Measurements from ENCODE around the gene EIF6. TPM values are rescaled to one million over a fixed set of nuclear protein-coding genes. Genes with fewer than 3 reads are reported as not detected.

EIF6 gene
- total RNA-seq, 2 experiments from 2014 or later = 110 to 124 TPM

- ChIA-PET POLR2A (interaction anchor here (0.7 kb wide), 1 partner anchor 46 kb away, joined by 3 read pairs; no protein-coding TSS in a partner anchor), CTCF (interaction anchor here (0.6 to 0.9 kb wide), 2 partner anchors 42 to 714 kb away, joined by 3 read pairs; no protein-coding TSS in a partner anchor)
- intact Hi-C loops (cut with DNase I, micrococcal nuclease) = no loop called here
- Mint-ChIP-seq H3K27ac (peak overlapping the region; percentile 75), H3K9me3 (ENCODE audit: low read depth) (no peaks in the 10 kb centered on the region), H3K4me1 (peaks cover 13% of the 10 kb centered on the region), H3K27me3 (no peaks in the 10 kb centered on the region), H3K36me3 (ENCODE audit: low read depth) (no peaks in the 10 kb centered on the region), H3K4me3 (no peak overlapping the region)
- ATAC-seq (no peak), DNase-seq (no peak)
These were observed 33.0 kb downstream of the EIF6 start for GRCh38 chr20:35251613-35251940.

DNA sequence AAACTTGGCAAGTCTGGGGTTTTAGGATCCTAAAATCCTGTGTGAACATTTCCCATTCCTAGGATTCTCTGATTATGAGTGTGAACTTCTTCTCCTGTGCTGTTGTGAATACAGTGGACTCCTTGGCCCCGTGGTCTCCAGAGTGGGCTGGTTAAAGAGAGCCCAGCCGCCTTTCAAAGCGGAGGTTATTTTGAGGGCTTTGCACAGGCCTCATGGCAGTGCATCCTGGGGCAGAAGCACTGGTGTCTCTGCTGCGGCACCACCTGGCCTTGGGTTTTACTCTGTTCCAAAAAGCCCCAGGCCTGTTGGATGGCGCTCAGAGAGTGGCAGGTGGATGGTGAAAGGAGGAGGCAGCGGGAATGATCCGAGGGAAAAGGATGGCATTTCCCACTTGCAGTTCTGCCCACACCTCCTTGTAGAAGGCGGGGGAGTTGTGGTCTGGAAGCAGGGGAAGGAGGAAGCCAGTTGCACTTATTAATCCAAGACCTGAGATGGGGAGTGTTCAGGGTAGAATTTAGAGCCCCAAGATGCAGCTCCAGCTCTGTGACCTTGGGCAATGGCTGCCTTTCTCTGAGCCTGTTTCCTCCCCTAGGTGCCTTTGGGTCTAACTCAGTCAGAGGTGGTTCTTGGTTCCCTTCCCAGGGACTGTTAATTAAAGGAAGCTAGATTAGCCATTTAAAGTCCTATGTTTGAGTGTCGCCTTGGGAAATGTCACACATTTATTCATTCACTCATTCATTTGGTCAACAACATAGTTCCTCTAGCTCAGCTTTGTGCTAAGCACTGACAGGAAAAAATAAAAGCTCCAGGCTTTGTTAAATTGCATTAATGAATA lies 35.7 kb downstream of the EIF6 start:
- Mint-ChIP-seq H3K4me1 (peaks cover 13% of the 10 kb centered on the region), H3K27me3 (no peaks in the 10 kb centered on the region), H3K36me3 (ENCODE audit: low read depth) (no peaks in the 10 kb centered on the region), H3K27ac (no peak overlapping the region), H3K4me3 (no peak overlapping the region), H3K9me3 (ENCODE audit: low read depth) (no peaks in the 10 kb centered on the region)
- POLR2A ChIA-PET = no interaction called here
- ATAC-seq = no peak
- CTCF ChIA-PET = interaction anchor here (1.7 kb wide), 1 partner anchor 20 kb away, joined by 5 read pairs; no protein-coding TSS in a partner anchor
- intact Hi-C loops (cut with DNase I, micrococcal nuclease) = no loop called here
- DNase-seq = no peak

- Mint-ChIP-seq H3K4me1 (peaks cover 5% of the 10 kb centered on the region), H3K36me3 (ENCODE audit: low read depth) (no peaks in the 10 kb centered on the region), H3K27ac (no peak overlapping the region), H3K9me3 (ENCODE audit: low read depth) (no peaks in the 10 kb centered on the region), H3K4me3 (no peak overlapping the region), H3K27me3 (no peaks in the 10 kb centered on the region)
- intact Hi-C loops (cut with DNase I, micrococcal nuclease) = no loop called here
- CTCF ChIA-PET = interaction anchor here (0.5 to 0.7 kb wide), 2 partner anchors 414 to 991 kb away, joined by 3 to 4 read pairs; no protein-coding TSS in a partner anchor
- POLR2A ChIA-PET = no interaction called here
- ATAC-seq (no peak), DNase-seq (no peak)
These were observed 37.8 kb downstream of the EIF6 start for GRCh38 chr20:35246723-35247122.

DNA sequence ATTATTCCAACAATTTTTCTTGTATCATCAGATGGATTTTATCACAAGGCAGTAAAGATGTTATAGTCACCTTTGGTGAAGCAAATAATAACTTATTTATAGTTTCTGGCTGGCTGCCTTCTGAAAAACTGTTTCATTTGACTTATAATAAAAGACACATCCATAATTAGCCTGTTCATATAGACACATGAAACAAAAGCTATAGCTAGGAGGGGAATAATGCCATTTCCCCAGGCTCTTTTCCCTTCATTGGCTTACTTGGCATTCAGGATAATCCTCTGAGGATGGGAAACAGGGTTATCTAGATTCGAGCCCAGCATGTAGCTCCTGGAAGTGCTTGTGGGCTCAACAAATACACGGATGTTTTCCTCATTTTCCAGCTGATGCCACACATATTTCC lies 40.6 kb downstream of the EIF6 start:
- no peak for DNase-seq
- Mint-ChIP-seq H3K36me3 (ENCODE audit: low read depth) (no peaks in the 10 kb centered on the region), H3K4me1 (no peaks in the 10 kb centered on the region), H3K9me3 (ENCODE audit: low read depth) (no peaks in the 10 kb centered on the region), H3K4me3 (no peak overlapping the region), H3K27me3 (no peaks in the 10 kb centered on the region), H3K27ac (no peak overlapping the region)
- intact Hi-C loops (cut with DNase I, micrococcal nuclease) = no loop called here
- ChIA-PET POLR2A (no interaction called here), CTCF (interaction anchor here (0.5 kb wide), 1 partner anchor 670 kb away, joined by 3 read pairs; no protein-coding TSS in a partner anchor)
- ATAC-seq = no peak

- intact Hi-C loops (cut with DNase I, micrococcal nuclease) = no loop called here
- H3K36me3 Mint-ChIP-seq (ENCODE audit: low read depth) = no peaks in the 10 kb centered on the region
- no peaks in the 10 kb centered on the region for H3K27me3 Mint-ChIP-seq
- POLR2A ChIA-PET = interaction anchor here (0.6 kb wide), 1 partner anchor 484 kb away, joined by 5 read pairs; no protein-coding TSS in a partner anchor
- H3K4me1 Mint-ChIP-seq = no peaks in the 10 kb centered on the region
- CTCF ChIA-PET = interaction anchor here (0.6 kb wide), 1 partner anchor 829 kb away, joined by 3 read pairs; no protein-coding TSS in a partner anchor
- H3K9me3 Mint-ChIP-seq (ENCODE audit: low read depth) = no peaks in the 10 kb centered on the region
- ATAC-seq (no peak), DNase-seq (no peak)
- no peak overlapping the region for H3K4me3 Mint-ChIP-seq
- H3K27ac Mint-ChIP-seq = no peak overlapping the region
These were observed 41.3 kb downstream of the EIF6 start for GRCh38 chr20:35243317-35243716.

DNA sequence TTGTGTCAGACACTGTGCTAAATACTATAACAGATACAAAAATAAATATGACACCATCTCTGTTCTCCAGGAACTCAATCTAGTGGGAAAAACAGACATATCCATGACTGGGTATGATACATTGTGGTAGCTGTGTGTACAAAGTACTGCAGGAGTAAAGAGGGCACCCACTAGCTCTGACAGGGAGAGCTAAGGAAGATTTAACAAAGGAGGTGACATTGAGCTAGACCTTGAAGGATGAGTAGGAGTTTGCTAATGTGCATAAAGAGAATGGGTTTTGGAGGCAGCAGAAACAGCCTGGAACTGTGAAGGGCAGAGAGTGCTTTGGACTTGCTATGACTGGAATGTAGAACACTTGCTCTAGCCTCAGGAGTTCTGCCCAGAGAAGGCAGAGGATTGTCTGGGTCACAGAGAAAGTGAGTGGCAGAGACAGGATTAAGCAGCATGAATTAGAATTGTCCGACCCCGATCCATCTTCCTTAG lies 43.7 kb downstream of the EIF6 start:
- Mint-ChIP-seq H3K27ac (no peak overlapping the region), H3K4me3 (no peak overlapping the region), H3K27me3 (no peaks in the 10 kb centered on the region), H3K9me3 (ENCODE audit: low read depth) (no peaks in the 10 kb centered on the region), H3K4me1 (no peaks in the 10 kb centered on the region), H3K36me3 (ENCODE audit: low read depth) (peaks cover 8% of the 10 kb centered on the region)
- DNase-seq (no peak), ATAC-seq (no peak)
- ChIA-PET CTCF (interaction anchor here (0.5 to 1.2 kb wide), 2 partner anchors 44 to 145 kb away, joined by 3 read pairs; partner anchors contain the start of gene EIF6), POLR2A (no interaction called here)
- intact Hi-C loops (cut with DNase I, micrococcal nuclease) = no loop called here

DNA sequence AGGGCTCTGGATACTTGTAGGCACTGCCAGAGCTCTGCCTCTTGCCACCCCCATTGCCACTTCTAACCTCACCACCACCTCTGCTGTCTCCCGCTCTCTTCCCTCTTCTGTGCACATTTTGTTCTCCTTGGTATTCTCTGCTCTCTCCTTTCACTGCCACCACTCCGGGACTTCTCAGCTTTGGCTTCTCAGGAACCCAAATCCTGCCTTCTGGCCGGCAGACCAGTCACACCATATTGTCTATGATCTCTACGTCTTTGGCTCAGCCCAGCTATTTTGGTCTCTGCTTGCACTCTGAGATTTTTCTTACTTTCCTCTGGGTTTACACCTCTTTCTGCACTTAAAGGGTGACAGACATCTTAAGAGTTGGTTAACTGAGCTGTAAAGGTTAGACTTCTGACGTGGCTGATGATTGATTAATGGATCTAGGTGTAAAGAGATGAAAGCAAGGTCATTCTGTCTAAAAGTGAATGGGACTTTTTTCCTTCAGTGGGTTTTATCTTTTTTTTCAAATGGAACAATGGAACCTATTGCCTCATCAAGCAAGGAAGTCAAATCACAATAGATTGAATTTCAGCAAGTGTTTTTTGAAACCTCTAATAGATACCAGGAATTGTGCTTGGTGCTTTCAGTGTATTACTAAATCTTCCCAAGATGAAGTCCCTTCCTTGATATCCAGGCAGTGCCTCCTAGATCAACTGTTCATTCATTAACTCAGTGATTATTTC lies 44.3 kb downstream of the EIF6 start:
- no peaks in the 10 kb centered on the region for H3K4me1 Mint-ChIP-seq
- intact Hi-C loops (cut with DNase I, micrococcal nuclease) = no loop called here
- CTCF ChIA-PET = interaction anchor here (0.5 to 1.2 kb wide), 3 partner anchors 29 to 144 kb away, joined by 3 read pairs; partner anchors contain the start of gene EIF6
- ATAC-seq (peak; percentile 23), DNase-seq (no peak)
- peaks cover 10% of the 10 kb centered on the region for H3K36me3 Mint-ChIP-seq (ENCODE audit: low read depth)
- no peak overlapping the region for H3K27ac Mint-ChIP-seq
- no peak overlapping the region for H3K4me3 Mint-ChIP-seq
- no peaks in the 10 kb centered on the region for H3K27me3 Mint-ChIP-seq
- H3K9me3 Mint-ChIP-seq (ENCODE audit: low read depth) = no peaks in the 10 kb centered on the region
- POLR2A ChIA-PET = no interaction called here

DNA sequence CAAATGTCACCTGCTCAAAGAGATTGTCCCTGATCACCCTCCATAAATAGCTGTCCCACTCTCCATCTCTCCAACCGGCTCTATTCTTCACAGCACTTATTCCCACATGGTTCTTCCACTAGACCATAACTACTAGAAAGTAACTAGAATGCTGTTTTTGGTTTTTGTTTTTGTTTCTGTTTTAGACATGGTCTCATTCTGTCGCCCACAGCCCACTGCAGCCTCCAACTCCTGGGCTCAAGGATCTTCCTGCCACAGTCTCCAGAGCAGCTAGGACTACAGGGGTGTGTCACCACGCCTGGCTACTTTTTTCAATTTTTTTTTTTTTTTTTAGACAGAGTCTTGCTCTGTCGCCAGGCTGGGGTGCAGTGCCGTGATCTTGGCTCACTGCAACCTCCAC lies 45.8 kb downstream of the EIF6 start:
- Mint-ChIP-seq H3K27ac (no peak overlapping the region), H3K9me3 (ENCODE audit: low read depth) (no peaks in the 10 kb centered on the region), H3K36me3 (ENCODE audit: low read depth) (peaks cover 18% of the 10 kb centered on the region), H3K27me3 (peaks cover 2% of the 10 kb centered on the region), H3K4me3 (no peak overlapping the region), H3K4me1 (no peaks in the 10 kb centered on the region)
- ChIA-PET POLR2A (no interaction called here), CTCF (no interaction called here)
- ATAC-seq (no peak), DNase-seq (no peak)
- intact Hi-C loops (cut with DNase I, micrococcal nuclease) = no loop called here

DNA sequence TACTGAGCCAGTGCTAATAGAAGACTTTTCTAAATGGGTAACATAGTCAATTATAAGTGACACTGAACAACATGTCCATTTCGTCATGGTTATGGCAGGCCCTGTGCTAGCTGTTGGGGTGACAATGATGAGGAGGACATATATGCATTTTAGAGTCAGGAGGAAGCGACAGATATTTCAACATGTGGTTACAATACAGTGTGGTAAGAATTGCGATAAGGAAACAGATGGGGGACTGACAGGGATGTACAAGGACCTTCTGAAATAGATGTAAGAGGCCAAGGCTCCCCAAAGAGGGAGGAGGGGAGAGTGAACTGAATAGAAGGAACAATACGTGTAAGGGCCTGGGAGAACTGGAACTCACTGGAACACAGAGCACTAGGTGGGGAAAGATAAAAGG lies 46.4 kb downstream of the EIF6 start:
- intact Hi-C loops (cut with DNase I, micrococcal nuclease) = no loop called here
- ATAC-seq (no peak), DNase-seq (no peak)
- Mint-ChIP-seq H3K4me1 (no peaks in the 10 kb centered on the region), H3K27ac (no peak overlapping the region), H3K9me3 (ENCODE audit: low read depth) (no peaks in the 10 kb centered on the region), H3K4me3 (no peak overlapping the region), H3K36me3 (ENCODE audit: low read depth) (peaks cover 18% of the 10 kb centered on the region), H3K27me3 (peaks cover 2% of the 10 kb centered on the region)
- CTCF ChIA-PET = no interaction called here
- POLR2A ChIA-PET = no interaction called here

GRCh38 chr20:35237486-35237885 lies 47.1 kb downstream of the EIF6 start:
- no peaks in the 10 kb centered on the region for H3K4me1 Mint-ChIP-seq
- ATAC-seq = no peak
- DNase-seq = no peak
- no peak overlapping the region for H3K4me3 Mint-ChIP-seq
- ChIA-PET POLR2A (no interaction called here), CTCF (no interaction called here)
- peaks cover 2% of the 10 kb centered on the region for H3K27me3 Mint-ChIP-seq
- intact Hi-C loops (cut with DNase I, micrococcal nuclease) = no loop called here
- H3K9me3 Mint-ChIP-seq (ENCODE audit: low read depth) = no peaks in the 10 kb centered on the region
- H3K36me3 Mint-ChIP-seq (ENCODE audit: low read depth) = peaks cover 18% of the 10 kb centered on the region
- no peak overlapping the region for H3K27ac Mint-ChIP-seq

- Mint-ChIP-seq H3K4me3 (no peak overlapping the region), H3K36me3 (ENCODE audit: low read depth) (peaks cover 24% of the 10 kb centered on the region), H3K4me1 (no peaks in the 10 kb centered on the region), H3K27ac (no peak overlapping the region), H3K9me3 (ENCODE audit: low read depth) (no peaks in the 10 kb centered on the region), H3K27me3 (peaks cover 4% of the 10 kb centered on the region)
- intact Hi-C loops (cut with DNase I, micrococcal nuclease) = no loop called here
- DNase-seq = no peak
- ChIA-PET CTCF (interaction anchor here (1.3 kb wide), 1 partner anchor 12 kb away, joined by 3 read pairs; no protein-coding TSS in a partner anchor), POLR2A (no interaction called here)
- ATAC-seq = no peak
These were observed 48.7 kb downstream of the EIF6 start for GRCh38 chr20:35235881-35236280.

Data from activated CD4-positive, alpha-beta T cell treated with anti-CD3 and anti-CD28 coated beads for 36 hours (primary cell).